Glutamatergic neuron (in vitro differentiated cells): ENCODE results near the gene IL17B. TPM values are rescaled to one million over a fixed set of nuclear protein-coding genes. Genes with fewer than 3 reads are reported as not detected.

Experiments
- DNase-seq: peaks from one replicate; pipeline ENCODE4 v3.0.0; 2022
- H3K27ac Mint-ChIP-seq: one replicate; pipeline ENCODE4 v1.8.0; 2020; ENCODE audit warnings: mild to moderate bottlenecking, mixed read lengths, inconsistent platforms; ENCODE audit not compliant: unreplicated experiment
- H3K27me3 Mint-ChIP-seq: one replicate; pipeline ENCODE4 v1.8.0; 2020; ENCODE audit warnings: mild to moderate bottlenecking, moderate library complexity, mixed read lengths, inconsistent platforms; ENCODE audit not compliant: unreplicated experiment
- H3K36me3 Mint-ChIP-seq: one replicate; pipeline ENCODE4 v1.8.0; 2020; ENCODE audit warnings: mild to moderate bottlenecking, mixed read lengths, inconsistent platforms; ENCODE audit not compliant: unreplicated experiment
- H3K4me1 Mint-ChIP-seq: one replicate; pipeline ENCODE4 v1.8.0; 2020; ENCODE audit warnings: mild to moderate bottlenecking, low read depth, mixed read lengths, inconsistent platforms; ENCODE audit not compliant: unreplicated experiment
- H3K4me3 Mint-ChIP-seq: one replicate; pipeline ENCODE4 v1.8.0; 2020; ENCODE audit warnings: mild to moderate bottlenecking, mixed read lengths, inconsistent platforms; ENCODE audit not compliant: unreplicated experiment
- H3K9me3 Mint-ChIP-seq: one replicate; pipeline ENCODE4 v1.8.0; 2020; ENCODE audit warnings: mild to moderate bottlenecking, moderate library complexity, mixed read lengths, inconsistent platforms; ENCODE audit not compliant: unreplicated experiment
- CTCF ChIP-seq: fragments of 200-600 bp; sonication (generic); IDR thresholded peaks from one replicate; pipeline ENCODE4 v1.5.0; 2021; ENCODE audit not compliant: partially characterized antibody, unreplicated experiment
- total RNA-seq: library from RNA; stranded (reverse); fragmentation: NEBNext Ultra II Directional; extraction: Animal tissue kit (Norgen Biotek cat#: 25700); gene quantifications from one replicate; pipeline ENCODE4 v1.2.1, GENCODE V29; 2021; ENCODE audit not compliant: unreplicated experiment

Gene IL17B
- total RNA-seq, 1 donor from 2014 or later: 0.88 TPM

- peaks cover 10% of the 10 kb centered on the region for H3K27me3 Mint-ChIP-seq
- H3K36me3 Mint-ChIP-seq: no peaks in the 10 kb centered on the region
- no peak overlapping the region for H3K27ac Mint-ChIP-seq
- H3K4me1 Mint-ChIP-seq: peaks cover 15% of the 10 kb centered on the region
- no peak for TF ChIP-seq CTCF
- no peak overlapping the region for H3K4me3 Mint-ChIP-seq
- peaks cover 6% of the 10 kb centered on the region for H3K9me3 Mint-ChIP-seq
- DNase-seq: no peak
Measured at GRCh38 chr5:149424371-149425315, 45.6 kb upstream of the IL17B start.

- peaks cover 6% of the 10 kb centered on the region for H3K9me3 Mint-ChIP-seq
- H3K27me3 Mint-ChIP-seq: peaks cover 10% of the 10 kb centered on the region
- H3K27ac Mint-ChIP-seq: no peak overlapping the region
- H3K36me3 Mint-ChIP-seq: no peaks in the 10 kb centered on the region
- peaks cover 15% of the 10 kb centered on the region for H3K4me1 Mint-ChIP-seq
- TF ChIP-seq CTCF: no peak
- no peak for DNase-seq
- no peak overlapping the region for H3K4me3 Mint-ChIP-seq
Measured at GRCh38 chr5:149423794-149424268, 44.7 kb upstream of the IL17B start.

GRCh38 chr5:149423049-149423793, 44.1 kb upstream of the IL17B start:
- no peak for DNase-seq
- peak overlapping the region; percentile 45 for H3K27ac Mint-ChIP-seq
- H3K4me1 Mint-ChIP-seq: peaks cover 15% of the 10 kb centered on the region
- no peak for TF ChIP-seq CTCF
- H3K27me3 Mint-ChIP-seq: peaks cover 10% of the 10 kb centered on the region
- H3K36me3 Mint-ChIP-seq: no peaks in the 10 kb centered on the region
- H3K4me3 Mint-ChIP-seq: no peak overlapping the region
- peaks cover 6% of the 10 kb centered on the region for H3K9me3 Mint-ChIP-seq

- Mint-ChIP-seq H3K27me3 (peaks cover 7% of the 10 kb centered on the region), H3K9me3 (peaks cover 4% of the 10 kb centered on the region), H3K36me3 (no peaks in the 10 kb centered on the region), H3K4me1 (peaks cover 16% of the 10 kb centered on the region), H3K4me3 (peak overlapping the region; percentile 65), H3K27ac (peak overlapping the region; percentile 70)
- TF ChIP-seq CTCF: no peak
- DNase-seq: peak; percentile 64
Measured at GRCh38 chr5:149422366-149423048, 43.4 kb upstream of the IL17B start.
